H9 (cell line): ENCODE data around the gene OR2T3. TPM values are rescaled to one million over a fixed set of nuclear protein-coding genes. Genes with fewer than 3 reads are reported as not detected.
"Not testable (repeated sequence)": the region's sequence is repeated elsewhere in the genome, so short reads cannot be mapped to it uniquely, and the experiment has no call there.

ENCODE experiments used
- DNase-seq: peaks from one replicate; pipeline ENCODE4 v3.0.0-alpha.2; 2017
- H2AFZ ChIP-seq: one replicate; pipeline ENCODE4 v1.6.1; 2013; ENCODE audit warnings: mild to moderate bottlenecking, low read length, control low read depth, moderate library complexity
- H2AK5ac ChIP-seq: 2 replicates; pipeline ENCODE4 v1.6.1; 2013; ENCODE audit warnings: low read length, control low read depth, mixed read lengths; ENCODE audit not compliant: insufficient read length
- H2BK120ac ChIP-seq: one replicate; pipeline ENCODE4 v1.6.1; 2013; ENCODE audit warnings: low read depth, mild to moderate bottlenecking, low read length, control low read depth, inconsistent platforms; ENCODE audit not compliant: poor library complexity, severe bottlenecking
- H2BK12ac ChIP-seq: 2 replicates; pipeline ENCODE4 v1.6.1; 2013; ENCODE audit warnings: low read length, control low read depth, mixed read lengths, low read depth; ENCODE audit not compliant: insufficient read length
- H2BK15ac ChIP-seq: 2 replicates; pipeline ENCODE4 v1.6.1; 2013; ENCODE audit warnings: low read depth, low read length, control low read depth
- H2BK20ac ChIP-seq: one replicate; pipeline ENCODE4 v1.6.1; 2013; ENCODE audit warnings: low read depth, mild to moderate bottlenecking, low read length, control low read depth, inconsistent platforms; ENCODE audit not compliant: poor library complexity, severe bottlenecking
- H2BK5ac ChIP-seq: 2 replicates; pipeline ENCODE4 v1.6.1; 2013; ENCODE audit warnings: low read length, control low read depth, mixed read lengths; ENCODE audit not compliant: insufficient read length
- H3K14ac ChIP-seq: 2 replicates; pipeline ENCODE4 v1.6.1; 2013; ENCODE audit warnings: low read length, control low read depth; ENCODE audit not compliant: insufficient read depth
- H3K18ac ChIP-seq: 2 replicates; pipeline ENCODE4 v1.6.1; 2013; ENCODE audit warnings: low read depth, mild to moderate bottlenecking, mixed read lengths, low read length, control low read depth; ENCODE audit not compliant: insufficient read length
- H3K23ac ChIP-seq: 2 replicates; pipeline ENCODE4 v1.6.1; 2013; ENCODE audit warnings: low read length, control low read depth, mixed read lengths, low read depth; ENCODE audit not compliant: insufficient read length
- H3K23me2 ChIP-seq: 2 replicates; pipeline ENCODE4 v1.6.1; 2013; ENCODE audit warnings: low read depth, mild to moderate bottlenecking, mixed read lengths, low read length, control low read depth; ENCODE audit not compliant: insufficient read length, poor library complexity, severe bottlenecking
- H3K27ac ChIP-seq: 2 replicates; pipeline ENCODE4 v1.5.1; 2013; ENCODE audit warnings: low read length, control low read depth, mixed read lengths, low read depth; ENCODE audit not compliant: insufficient read length
- H3K27me3 ChIP-seq: 2 replicates; pipeline ENCODE4 v1.6.1; 2013; ENCODE audit warnings: low read length, control low read depth, inconsistent platforms; ENCODE audit not compliant: insufficient read depth
- H3K4ac ChIP-seq: 2 replicates; pipeline ENCODE4 v1.6.1; 2013; ENCODE audit warnings: low read depth, mild to moderate bottlenecking, control low read depth, inconsistent platforms, low read length, moderate library complexity
- H3K4me1 ChIP-seq: 2 replicates; pipeline ENCODE4 v1.6.1; 2013; ENCODE audit warnings: low read length, control low read depth, inconsistent platforms; ENCODE audit not compliant: insufficient read depth
- H3K4me2 ChIP-seq: 2 replicates; pipeline ENCODE4 v1.6.1; 2013; ENCODE audit warnings: low read length, control low read depth, mixed read lengths; ENCODE audit not compliant: insufficient read length, insufficient read depth
- H3K56ac ChIP-seq: 2 replicates; pipeline ENCODE4 v1.6.1; 2013; ENCODE audit warnings: low read depth, mild to moderate bottlenecking, mixed read lengths, low read length, control low read depth; ENCODE audit not compliant: insufficient read length
- H3K79me1 ChIP-seq: 2 replicates; pipeline ENCODE4 v1.6.1; 2013; ENCODE audit warnings: low read depth, mild to moderate bottlenecking, moderate library complexity, low read length, control low read depth, inconsistent platforms; ENCODE audit not compliant: insufficient read depth, poor library complexity, severe bottlenecking
- H3K79me2 ChIP-seq: 2 replicates; pipeline ENCODE4 v1.6.1; 2013; ENCODE audit warnings: low read length, control low read depth, inconsistent platforms; ENCODE audit not compliant: insufficient read depth
- H3K9ac ChIP-seq: 2 replicates; pipeline ENCODE4 v1.6.1; 2013; ENCODE audit warnings: low read length, control low read depth, mixed read lengths; ENCODE audit not compliant: insufficient read length; ENCODE audit errors: extremely low read depth
- H3K9me3 ChIP-seq: one replicate; pipeline ENCODE4 v1.6.1; 2013; ENCODE audit warnings: low read depth, low read length, inconsistent platforms; ENCODE audit not compliant: control insufficient read depth
- H3T11ph ChIP-seq: one replicate; pipeline ENCODE4 v1.6.1; 2013; ENCODE audit warnings: mild to moderate bottlenecking, low read length, control low read depth, inconsistent platforms
- H4K20me1 ChIP-seq: one replicate; pipeline ENCODE4 v1.6.1; 2013; ENCODE audit not compliant: control insufficient read depth, insufficient read length, insufficient read depth
- H4K5ac ChIP-seq: 2 replicates; pipeline ENCODE4 v1.6.1; 2013; ENCODE audit warnings: low read depth, mild to moderate bottlenecking, mixed read lengths, low read length, control low read depth; ENCODE audit not compliant: insufficient read length
- H4K8ac ChIP-seq: replicated peaks from 2 replicates; pipeline ENCODE4 v1.6.1; 2013; ENCODE audit warnings: low read length, control low read depth, mixed read lengths, low read depth; ENCODE audit not compliant: insufficient read length
- H4K91ac ChIP-seq: 2 replicates; pipeline ENCODE4 v1.6.1; 2013; ENCODE audit warnings: low read depth, mild to moderate bottlenecking, moderate library complexity, mixed read lengths, low read length, control low read depth; ENCODE audit not compliant: insufficient read length
- H3K27ac Mint-ChIP-seq, 3 experiments: 2 replicates in 2 of 3; 3 replicates in 1 of 3; pipeline ENCODE4 v1.8.0; 2020 to 2021; ENCODE audit warnings: mixed read lengths in 3 of 3, mild to moderate bottlenecking in 1 of 3, moderate library complexity in 1 of 3
- H3K27me3 Mint-ChIP-seq: 2 replicates; pipeline ENCODE4 v1.8.0; 2021; ENCODE audit warnings: low read depth, mild to moderate bottlenecking, moderate library complexity, mixed read lengths
- H3K36me3 Mint-ChIP-seq, 3 experiments: 2 replicates in 2 of 3; 3 replicates in 1 of 3; pipeline ENCODE4 v1.8.0; 2020 to 2021; ENCODE audit warnings: low read depth in 3 of 3, mixed read lengths in 3 of 3; ENCODE audit not compliant: insufficient read depth in 1 of 3
- H3K4me1 Mint-ChIP-seq, 2 experiments: 2 replicates each; pipeline ENCODE4 v1.8.0; 2020; ENCODE audit warnings: mixed read lengths in 2 of 2
- H3K4me3 Mint-ChIP-seq, 2 experiments: 2 replicates in 1 of 2; 3 replicates in 1 of 2; pipeline ENCODE4 v1.8.0; 2020 to 2021; ENCODE audit warnings: mild to moderate bottlenecking in 2 of 2, mixed read lengths in 2 of 2, moderate library complexity in 1 of 2
- H3K9me3 Mint-ChIP-seq, 2 experiments: 2 replicates in 1 of 2; 3 replicates in 1 of 2; pipeline ENCODE4 v1.8.0; 2020; ENCODE audit warnings: mild to moderate bottlenecking in 2 of 2, mixed read lengths in 2 of 2, moderate library complexity in 1 of 2
- WGBS: extraction: QIAGEN DNeasy Blood & Tissue Kit; methylation state at CpG from one replicate; pipeline ENCODE4 v1.1.7; 2013; ENCODE audit warnings: missing lambda C conversion rate, low lambda C conversion rate, mixed read lengths; ENCODE audit not compliant: insufficient read length; ENCODE audit errors: extremely low coverage; 5-methylcytosine and 5-hydroxymethylcytosine counted together
- total RNA-seq: library from RNA; stranded (reverse); gene quantifications from 2 replicates; pipeline ENCODE4 v1.2.1, GENCODE V29; 2021

OR2T3 gene
- total RNA-seq, 1 experiment from 2014 or later = not detected

DNA sequence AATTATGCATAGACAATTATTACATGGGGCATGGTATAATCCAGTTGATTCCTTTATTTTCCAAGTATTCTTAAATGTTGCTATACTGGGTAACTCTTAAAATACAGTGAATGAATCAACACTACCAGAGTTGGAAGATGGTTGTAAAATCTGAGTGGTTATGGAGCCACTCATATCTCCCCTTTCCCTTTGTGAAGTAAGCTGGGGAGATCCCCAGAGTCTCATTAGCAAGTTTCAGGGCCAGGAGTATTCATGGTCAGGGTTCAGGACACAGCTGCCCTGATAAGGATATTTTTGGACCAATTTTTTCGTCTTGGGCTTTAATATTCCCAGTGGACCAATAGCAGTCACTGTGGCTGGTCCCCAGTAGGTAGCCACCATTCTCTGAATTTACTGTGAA, 34.5 kb upstream of the OR2T3 start:
- not testable (repeated sequence) for H3K36me3 Mint-ChIP-seq, H2BK5ac ChIP-seq, H3K4me1 ChIP-seq, H3K79me2 ChIP-seq, H2BK15ac ChIP-seq, H3T11ph ChIP-seq, H3K27ac ChIP-seq, H2BK12ac ChIP-seq, H2BK120ac ChIP-seq, H3K18ac ChIP-seq, H3K4me2 ChIP-seq, H2AK5ac ChIP-seq, H3K4ac ChIP-seq, H3K9ac ChIP-seq, H4K8ac ChIP-seq, H3K4me1 Mint-ChIP-seq, H3K4me3 Mint-ChIP-seq, H4K20me1 ChIP-seq, H3K79me1 ChIP-seq, DNase-seq, H4K91ac ChIP-seq, H3K27me3 Mint-ChIP-seq, H2AFZ ChIP-seq, H3K27ac Mint-ChIP-seq, H3K27me3 ChIP-seq, H3K23me2 ChIP-seq, H4K5ac ChIP-seq, H3K14ac ChIP-seq, H3K56ac ChIP-seq, H2BK20ac ChIP-seq, H3K23ac ChIP-seq
- peaks cover 55 to 59% of the 10 kb centered on the region in 2 experiments for H3K9me3 Mint-ChIP-seq
- WGBS = no CpG with 5 or more reads among the region's 1 CpG
- peaks cover 26% of the 10 kb centered on the region for H3K9me3 ChIP-seq

DNA sequence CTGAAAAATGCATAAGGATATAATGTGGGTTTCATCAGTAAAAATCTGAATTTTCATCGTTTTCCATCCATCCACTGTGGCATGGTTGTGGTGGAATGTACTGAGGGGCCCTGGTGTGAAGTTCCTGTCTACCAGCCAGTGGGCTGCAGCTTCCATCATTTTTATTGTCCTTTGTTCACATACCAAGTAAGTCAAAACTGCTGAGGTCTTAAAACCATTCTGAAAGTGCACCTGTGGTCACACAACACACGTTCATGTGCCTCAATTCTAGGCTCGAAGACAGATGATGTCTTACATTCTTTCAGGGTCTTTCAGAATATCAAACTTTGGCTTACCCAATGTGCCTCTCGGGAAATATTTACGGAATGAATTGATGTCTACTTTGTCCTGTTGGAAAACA, 33.9 kb upstream of the OR2T3 start:
- not testable (repeated sequence) for H3K4me1 ChIP-seq, H2BK120ac ChIP-seq, H3K9ac ChIP-seq, H3T11ph ChIP-seq, H3K27me3 Mint-ChIP-seq, H3K27ac Mint-ChIP-seq, H4K91ac ChIP-seq, H2BK15ac ChIP-seq, H3K4ac ChIP-seq, H3K4me1 Mint-ChIP-seq, DNase-seq, H3K23ac ChIP-seq, H3K18ac ChIP-seq, H3K27ac ChIP-seq, H2BK20ac ChIP-seq, H4K8ac ChIP-seq, H4K5ac ChIP-seq, H3K36me3 Mint-ChIP-seq, H2BK5ac ChIP-seq, H3K4me3 Mint-ChIP-seq, H3K79me1 ChIP-seq, H2AK5ac ChIP-seq, H3K27me3 ChIP-seq, H3K79me2 ChIP-seq, H2BK12ac ChIP-seq, H3K14ac ChIP-seq, H4K20me1 ChIP-seq, H3K23me2 ChIP-seq, H3K4me2 ChIP-seq, H3K56ac ChIP-seq, H2AFZ ChIP-seq
- peaks cover 60 to 63% of the 10 kb centered on the region in 2 experiments for H3K9me3 Mint-ChIP-seq
- peaks cover 22% of the 10 kb centered on the region for H3K9me3 ChIP-seq
- no CpG with 5 or more reads among the region's 5 CpGs for WGBS
